MG63 (cell line): Measurements from ENCODE around the gene ZNF587B. TPM values are rescaled to one million over a fixed set of nuclear protein-coding genes. Genes with fewer than 3 reads are reported as not detected.
"Not testable (repeated sequence)": the region's sequence is repeated elsewhere in the genome, so short reads cannot be mapped to it uniquely, and the experiment has no call there.

Experiments
- DNase-seq: peaks from one replicate; pipeline ENCODE4 v3.0.0-alpha.2; 2020
- H3K27me3 ChIP-seq: fragments of 250-450 bp; sonication (Bioruptor Pico); 2 replicates; pipeline ENCODE4 v1.5.1; 2020; ENCODE audit warnings: mild to moderate bottlenecking, moderate library complexity
- H3K36me3 ChIP-seq: fragments of 250-450 bp; sonication (Bioruptor Pico); 2 replicates; pipeline ENCODE4 v1.5.1; 2020; ENCODE audit warnings: mild to moderate bottlenecking, moderate library complexity
- H3K4me3 ChIP-seq: fragments of 250-450 bp; sonication (Bioruptor Pico); 2 replicates; pipeline ENCODE4 v1.5.1; 2020; ENCODE audit warnings: mild to moderate bottlenecking, moderate library complexity
- H3K9me3 ChIP-seq: fragments of 250-450 bp; sonication (Bioruptor Pico); 2 replicates; pipeline ENCODE4 v1.5.1; 2020; ENCODE audit warnings: mild to moderate bottlenecking, moderate library complexity
- total RNA-seq: library from RNA; depleted of rRNA; stranded (reverse); fragments of >200 nt; shearing (Covaris generic); gene quantifications from 2 replicates; pipeline ENCODE4 v1.2.3, GENCODE V29; 2014; ENCODE audit warnings: low replicate concordance; rRNA removed

Gene ZNF587B
- total RNA-seq, 1 experiment from 2014 or later, result 4.6 TPM

- Histone ChIP-seq H3K27me3 (no peaks in the 10 kb centered on the region), H3K4me3 (peak within 1 kb of the TSS; percentile 30), H3K36me3 (no peaks in the 10 kb centered on the region), H3K9me3 (peaks cover 24% of the 10 kb centered on the region)
- DNase-seq, result peak; percentile 35
Measured at GRCh38 chr19:57888560-57889231, 58.6 kb downstream of the ZNF587B start, which contains the start of gene ZNF814. TSS of gene ZNF814 (minus strand) at chr19:57889037. CDS start at chr19:57888802, 235 bp downstream.

- not testable (repeated sequence) for H3K36me3 ChIP-seq, H3K4me3 ChIP-seq, DNase-seq, H3K27me3 ChIP-seq
- peaks cover 17% of the 10 kb centered on the region for H3K9me3 ChIP-seq
Measured at GRCh38 chr19:57890706-57891105, 60.6 kb downstream of the ZNF587B start.

Other genes with a start within 250 kb of the ZNF587B start
- gene ZIK1, start 246.2 kb upstream of the ZNF587B start, total RNA-seq, result not detected in 2 replicates
- gene ZNF530, start 230.4 kb upstream of the ZNF587B start, total RNA-seq, result 3.4 and 9.4 TPM in 2 replicates
- gene ZNF134, start 216.1 kb upstream of the ZNF587B start, total RNA-seq, result 5.0 and 14.1 TPM in 2 replicates
- 2.5 and 4.5 TPM in 2 replicates for gene ZNF211, start 197.1 kb upstream of the ZNF587B start, total RNA-seq
- not detected in 2 replicates for gene ZSCAN4, start 161.4 kb upstream of the ZNF587B start, total RNA-seq
- 4.6 and 41.6 TPM in 2 replicates for gene ZNF551, start 148.3 kb upstream of the ZNF587B start, total RNA-seq
- gene ZNF154, start 121.1 kb upstream of the ZNF587B start, total RNA-seq, result not detected in 2 replicates
- 1.4 TPM in 1 of 2 replicates, not detected in the other for gene ZNF671, start 102.7 kb upstream of the ZNF587B start, total RNA-seq
- 7.7 and 10.0 TPM in 2 replicates for gene ZNF776, start 83.5 kb upstream of the ZNF587B start, total RNA-seq
- 3.3 and 5.7 TPM in 2 replicates for gene ZNF586, start 60.6 kb upstream of the ZNF587B start, total RNA-seq
- gene ZNF552, start 15.4 kb upstream of the ZNF587B start, total RNA-seq, result 2.6 and 4.2 TPM in 2 replicates
- gene ZNF587, start 19.6 kb downstream of the ZNF587B start, total RNA-seq, result 7.6 and 8.9 TPM in 2 replicates
- gene ZNF814, start 58.7 kb downstream of the ZNF587B start, total RNA-seq, result 0.56 and 2.4 TPM in 2 replicates
- gene ZNF417, start 86.3 kb downstream of the ZNF587B start, total RNA-seq, result 3.1 and 7.4 TPM in 2 replicates
- not detected in 2 replicates for gene ZNF418, start 105.1 kb downstream of the ZNF587B start, total RNA-seq
- gene ZNF256, start 117.4 kb downstream of the ZNF587B start, total RNA-seq, result 1.1 and 3.2 TPM in 2 replicates
- not detected in 2 replicates for gene C19orf18, start 144.2 kb downstream of the ZNF587B start, total RNA-seq
- gene ZNF606, start 172.5 kb downstream of the ZNF587B start, total RNA-seq, result 11.5 and 12.4 TPM in 2 replicates
- not detected in 2 replicates for gene ZSCAN1, start 203.7 kb downstream of the ZNF587B start, total RNA-seq
- not detected in 2 replicates for gene ZNF135, start 229.0 kb downstream of the ZNF587B start, total RNA-seq